SU-DHL-6 (cell line): Measurements from ENCODE around the gene ZNF219.

Experiments
- H2AFZ ChIP-seq: fragments of 200-600 bp; sonication (generic); 2 replicates; pipeline ENCODE4 v1.6.1; 2014; ENCODE audit warnings: low read depth, mild to moderate bottlenecking, moderate library complexity, mixed read lengths, antibody characterized with exemption, low read length; ENCODE audit not compliant: severe bottlenecking
- H3F3A ChIP-seq: fragments of 200-600 bp; shearing (Covaris generic); 2 replicates; pipeline ENCODE4 v1.6.0; 2016; ENCODE audit warnings: antibody characterized with exemption, mild to moderate bottlenecking; ENCODE audit not compliant: insufficient read depth
- H3K27ac ChIP-seq: fragments of 200-600 bp; sonication (generic); 2 replicates; pipeline ENCODE4 v1.5.1; 2016; ENCODE audit warnings: low read depth, mild to moderate bottlenecking, low read length, moderate library complexity, mixed read lengths
- H3K27me3 ChIP-seq: fragments of 200-600 bp; sonication (generic), shearing (Covaris generic); 2 replicates; pipeline ENCODE4 v1.6.0; 2014; ENCODE audit warnings: mild to moderate bottlenecking, low read length
- H3K36me3 ChIP-seq: fragments of 200-600 bp; sonication (generic); 2 replicates; pipeline ENCODE4 v1.6.1; 2014; ENCODE audit warnings: mild to moderate bottlenecking, low read length, mixed read lengths
- H3K4me2 ChIP-seq: fragments of 300-600, 200-600 bp; shearing (Covaris generic), sonication (generic); 2 replicates; pipeline ENCODE4 v1.6.0; 2014; ENCODE audit warnings: low read length, low read depth, mild to moderate bottlenecking; ENCODE audit not compliant: poor library complexity, severe bottlenecking
- H3K4me3 ChIP-seq: fragments of 200-600 bp; sonication (generic); 2 replicates; pipeline ENCODE4 v1.5.1; 2014; ENCODE audit warnings: antibody characterized with exemption, low read length, mild to moderate bottlenecking, mixed read lengths; ENCODE audit not compliant: insufficient read depth, poor library complexity, severe bottlenecking
- H3K79me2 ChIP-seq: fragments of 200-600 bp; sonication (generic); 2 replicates; pipeline ENCODE4 v1.6.1; 2014; ENCODE audit warnings: mild to moderate bottlenecking, low read length, moderate library complexity; ENCODE audit not compliant: insufficient read depth
- H3K9ac ChIP-seq: fragments of 200-600 bp; sonication (generic); 2 replicates; pipeline ENCODE4 v1.7.0; 2014; ENCODE audit warnings: mild to moderate bottlenecking, low read length
- H3K9me2 ChIP-seq: fragments of 200-600 bp; sonication (generic); replicated peaks from 2 replicates; pipeline ENCODE4 v1.6.1; 2014; ENCODE audit warnings: low read length; ENCODE audit not compliant: insufficient read depth
- H3K9me3 ChIP-seq: fragments of 200-600 bp; sonication (generic); 2 replicates; pipeline ENCODE4 v1.6.1; 2014; ENCODE audit warnings: low read length, mixed read lengths; ENCODE audit not compliant: insufficient read depth
- H4K20me1 ChIP-seq: fragments of 200-600 bp; sonication (generic); 2 replicates; pipeline ENCODE4 v1.6.1; 2014; ENCODE audit warnings: low read depth, mild to moderate bottlenecking, antibody characterized with exemption, low read length, moderate library complexity, mixed read lengths
- EZH2phosphoT487 ChIP-seq: fragments of 200-600 bp; sonication (generic), shearing (Covaris generic); conservative IDR thresholded peaks from 2 replicates; pipeline ENCODE4 v1.6.1; 2018; ENCODE audit warnings: mild to moderate bottlenecking, antibody characterized with exemption, low read length, moderate library complexity, mixed read lengths
- TF ChIP-seq, protein P1 (sequence below): fragments of 200-600 bp; sonication (generic); IDR thresholded peaks from one replicate; pipeline ENCODE4 v1.5.1; 2017; ENCODE audit warnings: antibody characterized with exemption, mild to moderate bottlenecking, low read length, moderate library complexity; ENCODE audit not compliant: insufficient read depth, poor library complexity, severe bottlenecking

ZNF219 gene

DNA sequence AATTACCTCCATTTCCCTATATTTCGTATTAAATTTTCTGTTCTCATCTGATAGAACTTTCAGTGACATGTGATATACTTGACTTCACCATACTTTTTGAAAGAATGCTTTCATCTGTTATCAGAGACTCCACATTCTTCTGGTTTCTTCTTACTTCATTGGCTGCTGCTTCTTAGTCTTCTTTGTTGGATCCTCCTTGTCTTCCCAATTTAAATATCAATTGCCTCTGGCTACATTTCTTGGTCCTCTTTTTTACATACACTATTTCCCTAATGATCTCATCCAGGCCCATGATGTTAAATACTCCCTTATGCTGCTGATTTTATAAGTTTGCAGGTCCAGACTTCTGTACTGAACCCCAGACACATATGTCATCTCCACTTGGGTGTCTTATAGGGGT is 35.4 kb upstream of the ZNF219 start:
- TF ChIP-seq, protein P1, sequence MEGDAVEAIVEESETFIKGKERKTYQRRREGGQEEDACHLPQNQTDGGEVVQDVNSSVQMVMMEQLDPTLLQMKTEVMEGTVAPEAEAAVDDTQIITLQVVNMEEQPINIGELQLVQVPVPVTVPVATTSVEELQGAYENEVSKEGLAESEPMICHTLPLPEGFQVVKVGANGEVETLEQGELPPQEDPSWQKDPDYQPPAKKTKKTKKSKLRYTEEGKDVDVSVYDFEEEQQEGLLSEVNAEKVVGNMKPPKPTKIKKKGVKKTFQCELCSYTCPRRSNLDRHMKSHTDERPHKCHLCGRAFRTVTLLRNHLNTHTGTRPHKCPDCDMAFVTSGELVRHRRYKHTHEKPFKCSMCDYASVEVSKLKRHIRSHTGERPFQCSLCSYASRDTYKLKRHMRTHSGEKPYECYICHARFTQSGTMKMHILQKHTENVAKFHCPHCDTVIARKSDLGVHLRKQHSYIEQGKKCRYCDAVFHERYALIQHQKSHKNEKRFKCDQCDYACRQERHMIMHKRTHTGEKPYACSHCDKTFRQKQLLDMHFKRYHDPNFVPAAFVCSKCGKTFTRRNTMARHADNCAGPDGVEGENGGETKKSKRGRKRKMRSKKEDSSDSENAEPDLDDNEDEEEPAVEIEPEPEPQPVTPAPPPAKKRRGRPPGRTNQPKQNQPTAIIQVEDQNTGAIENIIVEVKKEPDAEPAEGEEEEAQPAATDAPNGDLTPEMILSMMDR: no peak
- no peak for TF ChIP-seq EZH2phosphoT487
- Histone ChIP-seq H3K27ac (no peak overlapping the region), H3K9me2 (no peaks in the 10 kb centered on the region), H3K4me3 (no peak overlapping the region), H3K9ac (no peak overlapping the region), H3K79me2 (no peaks in the 10 kb centered on the region), H3K27me3 (no peaks in the 10 kb centered on the region), H2AFZ (no peak overlapping the region), H3K4me2 (no peak overlapping the region), H3F3A (no peaks in the 10 kb centered on the region), H3K9me3 (no peaks in the 10 kb centered on the region), H4K20me1 (no peaks in the 10 kb centered on the region), H3K36me3 (no peaks in the 10 kb centered on the region)

DNA sequence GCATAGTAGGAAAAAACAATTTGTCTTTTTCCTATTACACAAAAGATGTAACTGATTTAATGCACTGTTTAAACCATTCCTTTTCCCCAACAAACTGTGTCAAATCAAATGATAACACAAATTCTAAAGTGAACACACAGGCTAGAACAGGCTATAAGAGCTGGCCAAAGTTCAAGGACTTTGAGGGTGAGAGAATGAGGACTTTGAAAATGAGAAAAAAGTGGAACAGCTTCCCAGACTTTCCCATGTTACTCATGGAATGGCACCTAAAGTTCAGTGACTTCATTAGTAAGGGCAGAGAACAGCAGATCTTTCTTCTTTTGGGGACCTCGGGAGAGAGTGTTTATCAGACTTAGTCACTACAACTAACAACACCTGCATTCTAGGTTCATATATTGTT is 25.0 kb upstream of the ZNF219 start:
- Histone ChIP-seq H3K4me3 (no peak overlapping the region), H3K9ac (no peak overlapping the region), H3K79me2 (no peaks in the 10 kb centered on the region), H3K4me2 (no peak overlapping the region), H4K20me1 (no peaks in the 10 kb centered on the region), H2AFZ (no peak overlapping the region), H3K9me2 (no peaks in the 10 kb centered on the region), H3K27ac (no peak overlapping the region), H3F3A (no peaks in the 10 kb centered on the region), H3K27me3 (no peaks in the 10 kb centered on the region; the same call in 1 of the 2 replicates), H3K9me3 (no peaks in the 10 kb centered on the region), H3K36me3 (no peaks in the 10 kb centered on the region)
- TF ChIP-seq EZH2phosphoT487: no peak
- TF ChIP-seq, protein P1: no peak

DNA sequence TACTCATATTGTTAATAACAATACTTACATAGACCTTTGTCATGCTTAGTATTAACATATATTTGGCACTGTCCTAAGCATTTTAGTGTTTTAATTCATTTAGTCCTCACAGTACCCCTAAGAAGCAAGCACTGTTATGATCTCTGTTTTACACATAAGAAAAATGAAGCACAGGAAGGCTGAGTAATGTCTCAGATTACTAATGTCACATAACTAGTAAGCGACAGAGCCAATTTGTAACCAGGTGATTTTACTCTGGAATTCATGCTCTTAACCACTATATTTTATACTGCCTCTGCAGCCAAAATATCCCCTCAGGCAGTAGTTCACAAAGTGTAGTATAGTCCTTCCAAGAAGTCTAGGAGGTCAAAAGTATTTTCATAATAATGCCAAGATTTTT is 22.7 kb upstream of the ZNF219 start:
- H3K9me3 ChIP-seq: no peaks in the 10 kb centered on the region
- H3K79me2 ChIP-seq: no peaks in the 10 kb centered on the region
- no peak overlapping the region for H3K4me3 ChIP-seq
- no peaks in the 10 kb centered on the region for H3K9me2 ChIP-seq
- TF ChIP-seq EZH2phosphoT487: no peak
- TF ChIP-seq, protein P1: no peak
- H3K9ac ChIP-seq: no peak overlapping the region
- H4K20me1 ChIP-seq: no peaks in the 10 kb centered on the region
- H3K27ac ChIP-seq: no peak overlapping the region
- no peak overlapping the region for H3K4me2 ChIP-seq
- no peaks in the 10 kb centered on the region; the same call in 1 of the 2 replicates for H3K27me3 ChIP-seq
- no peak overlapping the region for H2AFZ ChIP-seq
- no peaks in the 10 kb centered on the region for H3K36me3 ChIP-seq
- H3F3A ChIP-seq: no peaks in the 10 kb centered on the region
